Activated T-cell treated with anti-CD3 and anti-CD28 coated beads for 4 hours (primary cell): Measurements from ENCODE around the gene ZNF513.
"Not testable (repeated sequence)": the region's sequence is repeated elsewhere in the genome, so short reads cannot be mapped to it uniquely, and the experiment has no call there.

Experiments
- DNase-seq: peaks from one replicate; pipeline ENCODE4 v3.0.0-alpha.2; 2020

The ZNF513 gene

DNA sequence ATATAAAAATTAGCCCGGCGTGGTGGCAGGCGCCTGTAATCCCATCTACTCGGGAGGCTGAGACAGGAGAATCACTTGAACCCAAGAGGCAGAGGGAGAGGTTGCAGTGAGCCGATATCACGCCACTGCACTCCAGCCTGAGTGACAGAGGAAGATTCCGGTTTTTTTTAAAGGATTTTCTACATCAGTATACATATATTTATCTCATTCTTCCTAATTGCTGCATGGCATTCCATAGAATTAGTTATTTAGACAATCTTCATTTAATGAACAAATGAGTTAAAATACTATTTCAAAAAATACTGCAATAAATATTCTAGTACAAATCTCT lies 26.0 kb downstream of the ZNF513 start:
- no peak for DNase-seq

DNA sequence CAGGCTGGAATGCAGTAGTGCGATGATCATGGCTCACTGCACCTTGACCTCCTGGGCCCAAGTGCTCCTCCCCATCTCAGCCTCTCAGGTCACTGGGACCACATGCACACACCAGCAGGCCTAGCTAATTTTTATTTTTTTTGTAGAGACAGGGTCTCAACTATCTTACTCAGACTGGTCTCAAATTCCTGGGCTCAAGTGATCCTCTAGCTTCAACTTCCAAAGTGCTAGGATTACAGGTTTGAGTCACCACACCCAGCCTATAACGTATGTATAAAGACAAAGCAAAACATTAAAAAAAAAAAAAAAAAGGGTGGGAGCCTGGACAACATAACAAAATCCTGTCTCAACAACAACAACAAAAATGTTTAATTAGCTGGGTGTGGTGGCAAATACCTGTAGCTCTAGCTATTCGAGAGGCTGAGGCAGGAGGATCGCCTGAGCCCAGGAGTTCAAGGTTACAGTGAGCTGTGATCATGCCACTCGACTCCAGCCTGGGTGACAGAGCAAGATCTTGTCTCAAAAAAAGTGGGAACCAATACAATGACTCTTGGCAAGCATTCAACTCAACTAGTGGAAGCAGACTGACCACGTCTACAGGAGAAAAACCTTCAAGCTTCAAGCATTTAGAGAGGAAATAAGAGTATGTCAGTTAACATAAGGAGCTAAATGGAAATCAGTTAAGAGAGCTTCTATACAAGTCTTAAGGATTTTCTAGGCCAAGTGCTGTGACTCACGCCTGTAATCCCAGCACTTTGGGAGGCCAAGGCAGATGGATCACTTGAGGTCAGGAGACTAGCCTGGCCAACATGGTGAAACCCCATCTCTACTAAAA lies 26.6 kb downstream of the ZNF513 start:
- no peak for DNase-seq

DNA sequence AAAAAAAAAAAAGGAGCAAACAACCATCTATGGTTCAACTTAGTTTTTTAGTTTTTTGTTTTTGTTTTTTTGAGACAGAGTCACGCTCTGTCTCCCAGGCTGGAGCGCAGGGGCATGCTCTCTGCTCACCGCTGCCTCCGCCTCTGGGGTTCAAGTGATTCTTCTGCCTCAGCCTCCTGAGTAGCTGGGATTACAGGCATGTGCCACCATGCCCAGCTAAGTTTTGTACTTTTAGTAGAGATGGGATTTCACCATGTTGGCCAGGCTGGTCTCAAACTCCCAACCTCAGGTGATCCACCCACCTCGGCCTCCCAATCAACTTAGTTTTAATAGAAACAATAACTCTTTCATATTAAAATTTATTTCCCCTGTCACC lies 27.2 kb downstream of the ZNF513 start:
- not testable (repeated sequence) for DNase-seq

DNA sequence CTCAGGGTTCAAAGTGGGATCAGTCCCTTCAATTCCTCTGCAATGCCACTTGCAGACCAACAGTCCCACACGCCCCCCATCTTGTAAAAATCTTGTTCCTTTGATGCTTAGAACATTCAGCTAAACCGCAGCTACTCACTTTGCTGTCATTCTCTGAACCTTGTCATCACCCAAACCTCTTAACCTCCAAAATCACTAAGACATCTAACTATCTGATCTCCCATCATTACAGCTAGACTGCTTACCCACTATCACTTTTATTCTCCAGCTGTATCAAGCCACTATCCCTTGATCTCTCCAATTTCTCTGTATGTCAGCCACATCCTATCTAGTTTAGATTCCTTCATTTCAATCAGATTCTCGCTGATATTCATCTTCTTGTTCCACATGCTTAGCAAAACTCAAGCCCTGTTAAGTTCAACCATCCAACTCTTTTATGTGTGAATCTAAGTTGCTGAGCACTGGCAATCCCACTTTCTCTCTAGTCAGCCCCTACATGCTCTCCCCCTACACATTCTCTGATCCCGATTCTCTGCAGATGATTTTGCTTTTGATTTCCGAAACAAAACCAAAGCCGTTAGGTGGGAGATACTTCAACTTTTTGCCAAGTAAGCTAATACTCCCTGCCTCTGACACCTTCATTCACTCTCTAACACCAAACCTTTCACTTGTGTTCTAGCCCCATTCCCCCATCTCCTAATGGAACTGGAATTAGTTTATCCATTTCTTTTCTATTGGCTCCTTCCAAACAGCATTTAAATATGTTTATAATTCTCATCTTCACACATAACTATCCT lies 28.5 kb downstream of the ZNF513 start:
- no peak for DNase-seq

DNA sequence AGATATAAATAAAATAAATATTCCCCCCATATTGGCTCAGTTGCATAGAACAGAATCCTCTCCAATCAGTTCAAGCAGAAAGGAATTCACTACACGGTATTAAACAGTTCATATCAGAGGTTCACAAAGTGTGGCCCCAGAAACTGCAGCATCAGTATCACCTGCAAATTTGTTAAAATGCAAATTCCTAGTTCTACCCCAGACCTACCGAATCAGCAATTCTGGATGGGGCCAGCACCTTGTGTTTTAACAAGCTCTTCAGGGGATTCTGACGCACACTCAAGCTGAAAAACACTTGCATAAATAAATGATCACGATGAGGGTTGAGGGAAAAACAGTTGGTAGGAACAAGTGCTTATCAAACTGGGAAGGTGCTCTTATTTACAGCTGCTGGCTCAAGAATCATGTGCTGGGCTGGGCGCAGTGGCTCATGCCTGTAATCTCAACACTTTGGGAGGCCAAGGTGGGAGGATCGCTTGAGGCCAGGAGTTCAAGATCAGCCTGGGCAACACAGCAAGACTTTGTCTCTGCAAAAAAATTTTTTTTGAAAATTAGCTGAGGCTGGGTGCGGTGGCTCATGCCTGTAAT lies 30.3 kb downstream of the ZNF513 start:
- DNase-seq, result no peak

DNA sequence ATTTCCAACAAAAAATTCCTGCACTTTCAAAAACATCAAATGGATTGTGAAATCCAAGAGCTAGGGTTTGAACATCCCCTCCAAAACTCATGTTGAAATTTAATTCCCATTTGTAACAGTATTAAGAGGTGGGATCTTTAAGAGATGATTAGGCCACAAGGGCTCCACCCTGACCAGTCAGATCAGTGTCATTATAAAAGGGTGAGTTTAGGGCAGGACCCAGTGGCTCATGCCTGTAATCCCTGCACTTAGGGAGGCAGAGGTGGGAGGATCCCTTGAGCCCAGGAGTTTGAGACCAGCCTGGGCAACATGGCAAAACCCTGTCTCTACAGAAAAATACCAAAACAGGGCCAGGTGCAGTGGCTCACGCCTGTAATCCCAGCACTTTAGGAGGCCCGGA lies 32.9 kb downstream of the ZNF513 start:
- no peak for DNase-seq

DNA sequence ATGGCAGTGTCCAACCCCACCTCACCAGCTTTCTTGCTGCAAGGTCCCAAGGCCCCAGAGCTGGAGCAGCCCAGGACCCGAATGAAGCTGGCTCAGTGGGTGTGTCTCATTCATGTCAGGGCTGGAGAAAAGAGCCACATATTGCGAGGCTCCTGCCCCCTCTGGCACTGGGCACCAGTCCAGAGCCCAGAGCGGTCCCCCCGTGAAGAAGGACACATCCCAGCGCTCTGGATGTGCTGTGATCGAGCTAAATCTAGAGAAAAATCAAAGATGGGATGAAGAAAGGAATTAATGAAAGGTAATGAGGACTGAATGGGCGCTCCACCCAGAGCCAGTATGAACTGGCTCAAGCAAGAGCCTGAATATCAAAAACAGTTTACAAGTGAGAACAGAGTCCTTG lies 44.4 kb downstream of the ZNF513 start:
- DNase-seq, result no peak

DNA sequence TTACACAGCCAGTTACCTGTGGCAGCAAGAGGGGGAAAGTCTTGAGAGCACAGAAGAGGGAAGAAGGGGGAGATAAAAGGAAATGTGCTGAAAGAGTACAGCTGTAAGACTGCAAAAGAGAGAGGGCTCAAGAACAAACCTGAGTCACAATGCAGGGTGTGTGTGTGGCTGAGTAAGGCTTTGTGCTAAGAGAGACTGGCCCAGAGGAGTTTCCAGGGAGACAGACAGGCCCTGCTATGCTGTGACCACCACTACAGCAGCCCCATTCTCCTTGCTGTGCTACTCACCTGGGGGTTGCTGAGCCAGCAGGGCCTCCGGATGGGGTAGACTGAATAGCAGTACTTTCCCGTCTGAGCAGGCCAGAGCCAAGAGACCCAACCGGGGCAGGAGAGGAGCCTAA lies 45.2 kb downstream of the ZNF513 start:
- no peak for DNase-seq
